ENCODE measurements around the gene ETFDH. TPM values are rescaled to one million over a fixed set of nuclear protein-coding genes. Genes with fewer than 3 reads are reported as not detected.

The ETFDH gene
- total and polyA plus RNA-seq, 11 donors, result 56.1 to 289 (median 221) TPM

GRCh38 chr4:158678767-158679166 is 6.7 kb downstream of the ETFDH start:
- intact Hi-C loops (cut with DNase I), result no loop called here
- Histone ChIP-seq H3K27ac (no peak overlapping the region), H3K4me3 (no peak overlapping the region), H3K9me3 (no peaks in the 10 kb centered on the region), H3K27me3 (no peaks in the 10 kb centered on the region), H3K36me3 (peaks cover 0 to 40% (median 12%) of the 10 kb centered on the region in 9 donors), H3K4me1 (peaks cover 0 to 28% (median 1%) of the 10 kb centered on the region in 12 donors)
- no peak for ATAC-seq
- DNase-seq, result no peak
- WGBS, 4 donors, result 95 to 98% (median 96%) methylated on average over 2 of the region's 2 CpGs
- TF ChIP-seq POLR2A (IDR thresholded peaks at IDR 0.05) (no peak), CTCF (IDR thresholded peaks at IDR 0.05) (no peak)

- H3K27ac ChIP-seq, result no peak overlapping the region
- H3K36me3 ChIP-seq, result peaks cover 0 to 68% (median 35%) of the 10 kb centered on the region in 9 donors
- TF ChIP-seq CTCF (IDR thresholded peaks at IDR 0.05) (no peak), POLR2A (IDR thresholded peaks at IDR 0.05) (no peak)
- no peaks in the 10 kb centered on the region for H3K27me3 ChIP-seq
- ATAC-seq (peak in 1 of 4 donors; percentile 20), DNase-seq (no peak)
- no peaks in the 10 kb centered on the region for H3K9me3 ChIP-seq
- H3K4me1 ChIP-seq, result peaks cover 0 to 9% (median 0%) of the 10 kb centered on the region in 12 donors
- no peak overlapping the region for H3K4me3 ChIP-seq
- 84 to 90% (median 89%) methylated on average over 1 of the region's 1 CpG for WGBS, 4 donors
- intact Hi-C loops (cut with DNase I), result no loop called here
Measured at GRCh38 chr4:158681629-158682028, 9.5 kb downstream of the ETFDH start.

GRCh38 chr4:158682066-158682465 is 10.0 kb downstream of the ETFDH start:
- DNase-seq, result no peak
- WGBS, 4 donors, result 26 to 49% (median 36%) methylated on average over 2 of the region's 2 CpGs
- Histone ChIP-seq H3K27ac (no peak overlapping the region), H3K9me3 (no peaks in the 10 kb centered on the region), H3K36me3 (peaks cover 0 to 72% (median 38%) of the 10 kb centered on the region in 9 donors), H3K4me3 (no peak overlapping the region), H3K4me1 (peaks cover 0 to 9% (median 0%) of the 10 kb centered on the region in 12 donors), H3K27me3 (no peaks in the 10 kb centered on the region)
- no peak for TF ChIP-seq CTCF (IDR thresholded peaks at IDR 0.05)
- intact Hi-C loops (cut with DNase I), result no loop called here
- ATAC-seq, result peak in 1 of 4 donors; percentile 51

DNA sequence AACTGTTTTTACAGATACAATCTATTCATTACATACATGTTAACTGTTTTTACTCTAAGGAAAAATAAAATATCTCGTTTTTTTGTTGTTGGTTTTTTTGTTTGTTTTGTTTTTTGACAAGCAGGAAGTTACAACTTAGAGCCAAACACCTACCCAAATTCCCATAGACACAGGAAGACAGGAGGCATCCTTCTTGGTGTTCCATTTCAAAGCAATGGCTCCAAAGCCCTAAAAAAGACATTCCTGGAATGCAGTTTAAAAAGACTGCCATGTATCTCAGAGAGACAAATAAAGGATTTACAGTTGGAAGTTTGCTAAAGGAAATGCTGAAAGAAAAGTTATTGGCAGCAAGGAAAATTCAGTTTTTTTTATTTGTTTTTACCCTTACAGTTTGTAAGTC is 16.7 kb downstream of the ETFDH start:
- TF ChIP-seq POLR2A (IDR thresholded peaks at IDR 0.05), result no peak
- TF ChIP-seq CTCF (IDR thresholded peaks at IDR 0.05), result no peak
- no peak for DNase-seq
- WGBS, 4 donors, result 65 to 75% (median 68%) methylated on average over 1 of the region's 1 CpG
- ATAC-seq, result no peak
- peaks cover 0 to 97% (median 44%) of the 10 kb centered on the region in 9 donors for H3K36me3 ChIP-seq
- intact Hi-C loops (cut with DNase I), result no loop called here
- H3K4me3 ChIP-seq, result no peak overlapping the region
- H3K27ac ChIP-seq, result no peak overlapping the region
- H3K9me3 ChIP-seq, result no peaks in the 10 kb centered on the region
- H3K27me3 ChIP-seq, result no peaks in the 10 kb centered on the region
- no peaks in the 10 kb centered on the region for H3K4me1 ChIP-seq
